Endothelial cell of umbilical vein (primary cell): ENCODE measurements around the gene ITGA3. TPM values are rescaled to one million over a fixed set of nuclear protein-coding genes. Genes with fewer than 3 reads are reported as not detected.
A peak's percentile ranks its signal among the peaks of the same experiment; 100 is the strongest.

Experiments used
- BruUV-seq: library from RNA; stranded (reverse); fragments of 400-500 nt; replicated peaks from 2 replicates; lab custom pipeline; 2021; lab: Mats Ljungman, UMichigan
- CTCF ChIA-PET: fragments of 300-600, 350-600 bp; sonication (Branson Sonifier 250); formaldehyde crosslinking; loops from one replicate; lab custom pipeline; 2021; ENCODE audit warnings: antibody characterized with exemption, inconsistent platforms; lab: Charles Lee
- POLR2A ChIA-PET: fragments of 300-600, 350-600 bp; sonication (Branson Sonifier 250); formaldehyde crosslinking; loops from one replicate; lab custom pipeline; 2021; ENCODE audit warnings: antibody characterized with exemption, inconsistent platforms; lab: Charles Lee
- DNase-seq: peaks from one replicate; pipeline ENCODE4 v3.0.0-alpha.2; 2011; ENCODE audit warnings: low read depth, low spot score
- FAIRE-seq: peaks from 2 replicates; lab custom pipeline; 2011; peaks lifted over from hg19 to GRCh38; lab: Jason Lieb, UNC
- H2AFZ ChIP-seq: 2 replicates; pipeline ENCODE4 v1.6.0; 2012; ENCODE audit warnings: low read depth, low read length, control low read depth, inconsistent platforms
- H3K27ac ChIP-seq: 2 replicates; pipeline ENCODE4 v1.5.1; 2011; ENCODE audit warnings: low read depth, mild to moderate bottlenecking, control low read depth, low read length, moderate library complexity; ENCODE audit not compliant: insufficient read depth
- H3K27me3 ChIP-seq, 2 experiments: 2 replicates each; pipeline versions ENCODE4 v1.6.0 to v1.6.1; 2011; ENCODE audit warnings: low read length in 2 of 2, mixed read lengths in 1 of 2; ENCODE audit not compliant: control insufficient read depth in 2 of 2, insufficient read depth in 2 of 2
- H3K36me3 ChIP-seq, 2 experiments: 2 replicates in 1 of 2; 3 replicates in 1 of 2; pipeline ENCODE4 v1.5.1; 2011; ENCODE audit warnings: low read length in 2 of 2, mild to moderate bottlenecking in 1 of 2, moderate library complexity in 1 of 2; ENCODE audit not compliant: control insufficient read depth in 2 of 2, insufficient read depth in 2 of 2; ENCODE audit errors: extremely low read depth in 1 of 2
- H3K4me1 ChIP-seq: 3 replicates; pipeline ENCODE4 v1.5.1; 2011; ENCODE audit warnings: mild to moderate bottlenecking, low read length; ENCODE audit not compliant: control insufficient read depth, insufficient read depth; ENCODE audit errors: extremely low read depth
- H3K4me2 ChIP-seq: 2 replicates; pipeline ENCODE4 v1.6.1; 2011; ENCODE audit warnings: low read length, control low read depth, mixed read lengths; ENCODE audit not compliant: insufficient read depth
- H3K4me3 ChIP-seq, 3 experiments: fragments of 200-600 bp in 1 of 3; sonication (generic), shearing (Covaris generic) in 1 of 3; replicated peaks in 1 of 3; 2 replicates each; pipeline ENCODE4 v1.5.1; 2011 to 2016; ENCODE audit warnings: control low read depth in 3 of 3, low read length in 3 of 3, mild to moderate bottlenecking in 2 of 3, inconsistent platforms in 1 of 3, low read depth in 1 of 3, moderate library complexity in 1 of 3; ENCODE audit not compliant: insufficient read depth in 1 of 3
- H3K79me2 ChIP-seq: 2 replicates; pipeline ENCODE4 v1.6.0; 2012; ENCODE audit warnings: low read length, inconsistent platforms; ENCODE audit not compliant: control insufficient read depth, insufficient read depth
- H3K9ac ChIP-seq: replicated peaks from 2 replicates; pipeline ENCODE3; 2011; ENCODE audit warnings: low read length, control low read depth; ENCODE audit not compliant: insufficient read depth; ENCODE audit errors: extremely low read depth
- H3K9me1 ChIP-seq: replicated peaks from 3 replicates; pipeline ENCODE4 v1.6.0; 2011; ENCODE audit warnings: mild to moderate bottlenecking, low read length; ENCODE audit not compliant: control insufficient read depth, insufficient read depth; ENCODE audit errors: extremely low read depth
- H3K9me3 ChIP-seq: replicated peaks from 2 replicates; pipeline ENCODE4 v1.5.1; 2012; ENCODE audit warnings: low read length, inconsistent platforms; ENCODE audit not compliant: control insufficient read depth, insufficient read depth
- H4K20me1 ChIP-seq: replicated peaks from 2 replicates; pipeline ENCODE3; 2011; ENCODE audit warnings: mild to moderate bottlenecking, low read length; ENCODE audit not compliant: control insufficient read depth, insufficient read depth; ENCODE audit errors: extremely low read depth
- EZH2 ChIP-seq: IDR thresholded peaks from 2 replicates; pipeline ENCODE4 v1.6.1; 2012; ENCODE audit warnings: borderline replicate concordance, low read depth, mild to moderate bottlenecking, moderate library complexity, low read length, inconsistent platforms; ENCODE audit not compliant: severe bottlenecking
- FOS ChIP-seq: IDR thresholded peaks from 2 replicates; pipeline ENCODE4 v1.6.1; 2011; ENCODE audit warnings: mild to moderate bottlenecking, low read length, moderate library complexity, borderline replicate concordance; ENCODE audit not compliant: insufficient read depth
- GATA2 ChIP-seq: IDR thresholded peaks from 2 replicates; pipeline ENCODE4 v1.7.0; 2011; ENCODE audit warnings: low read depth, mild to moderate bottlenecking, moderate library complexity, mixed read lengths, low read length; ENCODE audit not compliant: insufficient read length, insufficient read depth
- JUN ChIP-seq: IDR thresholded peaks from 2 replicates; pipeline ENCODE4 v1.6.1; 2011; ENCODE audit warnings: borderline replicate concordance, low read depth; ENCODE audit not compliant: insufficient read length, insufficient read depth
- MYC ChIP-seq: IDR thresholded peaks from one replicate; pipeline ENCODE4 v1.6.1; 2011; ENCODE audit warnings: mild to moderate bottlenecking, low read depth, low read length
- POLR2A ChIP-seq: IDR thresholded peaks from 2 replicates; pipeline ENCODE4 v1.6.1; 2012; ENCODE audit warnings: low read depth, mild to moderate bottlenecking, control low read depth, low read length
- POLR2AphosphoS5 ChIP-seq: IDR thresholded peaks from 2 replicates; pipeline ENCODE4 v1.6.1; 2012; ENCODE audit warnings: low read depth, mild to moderate bottlenecking, control low read depth, low read length, moderate library complexity; ENCODE audit not compliant: insufficient read depth
- dilution Hi-C: fragments of 300-500 bp; cut with MboI; formaldehyde crosslinking; loops from one replicate; pipeline ENCODE4 v1.15.0; 2019; ENCODE audit warnings: low sequenced_read_pairs; ENCODE audit not compliant: extremely low pct_ligation_motif_present
- intact Hi-C: fragments of 100-400 bp; cut with micrococcal nuclease; formaldehyde crosslinking; loops from one replicate; pipeline ENCODE4 v1.10.0; 2022
- polyA plus RNA-seq, 4 experiments: library from polyadenylated mRNA; depleted of rRNA in 3 of 4; stranded (reverse) in 3 of 4; unstranded in 1 of 4; fragments of >200 nt; gene quantifications; 2 replicates each; pipeline versions ENCODE4 v1.2.1 to v1.2.3, GENCODE V29; 2011 to 2012; ENCODE audit warnings: missing spikeins in 1 of 4
- total RNA-seq: library from RNA; stranded (reverse); gene quantifications from 2 replicates; pipeline ENCODE4 v1.2.3, GENCODE V29; 2021
- TF ChIP-seq, protein P1 (sequence below): IDR thresholded peaks from 2 replicates; pipeline ENCODE4 v1.6.1; 2011; ENCODE audit not compliant: insufficient read depth, insufficient read length
- TF ChIP-seq, protein P2 (sequence below), 2 donors: IDR thresholded peaks; 1 replicate in 1 of 2; 2 replicates in 1 of 2; pipeline ENCODE4 v1.5.1; 2011; ENCODE audit warnings: low read length in 2 of 2, mild to moderate bottlenecking in 2 of 2, moderate library complexity in 2 of 2, control low read depth in 1 of 2, inconsistent platforms in 1 of 2, low read depth in 1 of 2; ENCODE audit not compliant: insufficient read depth in 1 of 2; ENCODE audit errors: extremely low read depth in 1 of 2

ITGA3 gene
- total and polyA plus RNA-seq, 2 donors (not counting 3 experiments of a cell fraction or from before 2014, with no cell fraction given): 92.7 to 112 TPM

GRCh38 chr17:50128441-50129352, 72.8 kb downstream of the ITGA3 start:
- Histone ChIP-seq H3K9me3 (no peaks in the 10 kb centered on the region), H3K9me1 (no peaks in the 10 kb centered on the region), H3K4me3 (peak overlapping the region; percentile 3 to 53 (median 31)), H4K20me1 (no peaks in the 10 kb centered on the region), H3K4me1 (peaks cover 26% of the 10 kb centered on the region), H3K79me2 (no peaks in the 10 kb centered on the region), H3K9ac (peak overlapping the region; percentile 21), H3K36me3 (no peaks in the 10 kb centered on the region), H3K27me3 (no peaks in the 10 kb centered on the region), H3K27ac (peak overlapping the region; percentile 56), H2AFZ (peak overlapping the region; percentile 24), H3K4me2 (peak overlapping the region; percentile 87)
- no peak for TF ChIP-seq MYC
- TF ChIP-seq POLR2A: peak; percentile 51
- no peak for TF ChIP-seq EZH2
- no peak for TF ChIP-seq GATA2
- FAIRE-seq (peak; percentile 90), DNase-seq (peak; percentile 31)
- intact Hi-C loops (loop anchor here (1.0 kb wide), 1 partner anchor 33 kb away; the partner anchor contains the start of gene PDK2), dilution Hi-C loops (no loop called here)
- CTCF ChIA-PET: interaction anchor here (0.7 to 3.9 kb wide), 3 partner anchors 12 to 164 kb away, joined by 3 to 15 read pairs (median 3); no protein-coding TSS in a partner anchor
- BruUV-seq: no TSS peak
- POLR2A ChIA-PET: no interaction called here

DNA sequence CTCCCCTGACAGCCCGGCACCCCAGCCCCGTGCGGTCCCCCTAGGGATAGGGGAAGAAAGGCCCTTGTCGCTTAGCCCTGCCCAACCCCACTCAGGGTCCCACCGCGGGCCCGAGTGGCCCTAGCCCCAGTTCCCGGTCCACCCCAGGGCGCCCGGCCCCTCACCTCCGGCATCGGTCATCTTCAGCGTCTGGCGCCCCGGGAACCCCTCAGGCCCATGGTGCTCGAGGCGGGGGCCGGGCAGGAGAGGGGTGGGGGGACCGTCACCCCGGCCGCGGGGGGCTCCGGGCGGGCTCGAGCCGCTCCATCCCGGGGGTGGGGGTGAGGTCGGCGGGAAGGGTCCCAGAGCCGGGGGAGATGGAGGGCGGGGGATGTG, 73.4 kb downstream of the ITGA3 start:
- no peaks in the 10 kb centered on the region for H4K20me1 ChIP-seq
- H2AFZ ChIP-seq: peak overlapping the region; percentile 40
- FAIRE-seq (no peak), DNase-seq (no peak)
- H3K9me3 ChIP-seq: no peaks in the 10 kb centered on the region
- no TSS peak for BruUV-seq
- CTCF ChIA-PET: interaction anchor here (0.7 to 3.9 kb wide), 9 partner anchors 11 to 163 kb away, joined by 3 to 37 read pairs (median 8); no protein-coding TSS in a partner anchor
- peaks cover 21% of the 10 kb centered on the region for H3K4me1 ChIP-seq
- no peaks in the 10 kb centered on the region for H3K79me2 ChIP-seq
- no peak overlapping the region for H3K27ac ChIP-seq
- H3K4me3 ChIP-seq: peak overlapping the region in 2 of 3 experiments; percentile 22 to 53
- H3K9me1 ChIP-seq: no peaks in the 10 kb centered on the region
- TF ChIP-seq EZH2 (no peak), FOS (no peak), POLR2AphosphoS5 (no peak), GATA2 (no peak), MYC (no peak), JUN (no peak), POLR2A (no peak)
- TF ChIP-seq, protein P1, sequence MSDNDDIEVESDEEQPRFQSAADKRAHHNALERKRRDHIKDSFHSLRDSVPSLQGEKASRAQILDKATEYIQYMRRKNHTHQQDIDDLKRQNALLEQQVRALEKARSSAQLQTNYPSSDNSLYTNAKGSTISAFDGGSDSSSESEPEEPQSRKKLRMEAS: no peak
- TF ChIP-seq, protein P2, sequence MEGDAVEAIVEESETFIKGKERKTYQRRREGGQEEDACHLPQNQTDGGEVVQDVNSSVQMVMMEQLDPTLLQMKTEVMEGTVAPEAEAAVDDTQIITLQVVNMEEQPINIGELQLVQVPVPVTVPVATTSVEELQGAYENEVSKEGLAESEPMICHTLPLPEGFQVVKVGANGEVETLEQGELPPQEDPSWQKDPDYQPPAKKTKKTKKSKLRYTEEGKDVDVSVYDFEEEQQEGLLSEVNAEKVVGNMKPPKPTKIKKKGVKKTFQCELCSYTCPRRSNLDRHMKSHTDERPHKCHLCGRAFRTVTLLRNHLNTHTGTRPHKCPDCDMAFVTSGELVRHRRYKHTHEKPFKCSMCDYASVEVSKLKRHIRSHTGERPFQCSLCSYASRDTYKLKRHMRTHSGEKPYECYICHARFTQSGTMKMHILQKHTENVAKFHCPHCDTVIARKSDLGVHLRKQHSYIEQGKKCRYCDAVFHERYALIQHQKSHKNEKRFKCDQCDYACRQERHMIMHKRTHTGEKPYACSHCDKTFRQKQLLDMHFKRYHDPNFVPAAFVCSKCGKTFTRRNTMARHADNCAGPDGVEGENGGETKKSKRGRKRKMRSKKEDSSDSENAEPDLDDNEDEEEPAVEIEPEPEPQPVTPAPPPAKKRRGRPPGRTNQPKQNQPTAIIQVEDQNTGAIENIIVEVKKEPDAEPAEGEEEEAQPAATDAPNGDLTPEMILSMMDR (IDR thresholded peaks at IDR 0.05; ENCODE audit: extremely low read depth in 1 of 2, insufficient read depth in 1 of 2, low read depth in 1 of 2, low read length in 2 of 2): no peak
- peaks cover 0 to 2% of the 10 kb centered on the region in 2 experiments for H3K36me3 ChIP-seq
- H3K9ac ChIP-seq: no peak overlapping the region
- dilution Hi-C loops (no loop called here), intact Hi-C loops (no loop called here)
- H3K4me2 ChIP-seq: no peak overlapping the region
- no peaks in the 10 kb centered on the region for H3K27me3 ChIP-seq
- POLR2A ChIA-PET: no interaction called here
